ENCODE results near the gene RTN4RL2.
A peak's percentile ranks its signal among the peaks of the same experiment; 100 is the strongest.

RTN4RL2 gene

DNA sequence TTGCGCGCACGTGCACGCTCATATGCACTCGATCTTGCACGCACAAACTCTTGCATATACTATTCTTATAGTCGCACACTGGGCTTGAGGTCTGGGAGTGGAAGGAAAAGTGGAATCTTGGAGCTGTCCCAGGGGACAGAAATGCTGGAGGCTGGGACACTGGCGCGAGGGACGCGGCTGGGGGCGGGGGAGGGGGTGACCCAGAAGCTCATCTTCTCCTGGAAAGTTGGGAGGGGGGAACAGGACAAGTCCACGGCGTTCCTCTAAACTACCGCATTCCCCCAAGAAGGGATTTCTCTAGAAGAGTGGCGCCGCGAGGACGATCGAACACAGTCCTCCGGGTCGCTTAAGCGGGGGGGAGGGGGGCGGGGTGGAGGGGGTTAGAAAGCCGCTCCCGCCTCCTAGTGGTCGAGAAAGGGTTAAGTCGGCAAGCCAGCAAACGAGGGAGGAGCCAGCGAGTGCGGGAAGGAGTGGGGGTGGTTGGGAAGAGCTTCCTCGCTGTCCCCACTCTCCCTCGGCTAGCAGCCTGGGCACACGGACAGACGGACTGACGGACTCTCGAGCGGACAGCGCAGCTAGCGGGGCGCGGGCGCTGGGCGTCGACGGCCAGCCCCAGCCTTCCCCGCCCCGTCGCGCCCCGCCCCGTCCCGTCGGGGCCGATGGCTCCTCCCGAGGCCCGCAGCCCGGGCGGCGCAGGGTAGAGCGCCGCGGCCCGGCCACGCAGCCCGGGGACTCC, at the start of gene RTN4RL2:
Gene RTN4RL2 (plus strand): TSS at position 507 of the 736 bp plus-strand sequence. CDS start 338 bp downstream, outside the sequence.
- in situ Hi-C loops (cut with MboI; ENCODE audit: low sequenced_read_pairs): loop anchor here (25.0 kb wide), 1 partner anchor 1052 kb away; the partner anchor contains the start of gene OR5B21
- DNase-seq (ENCODE audit: low spot score in 2 of 2): peak; percentile 73 to 90
- peak within 1 kb of the TSS; percentile 58 for H3K4me3 ChIP-seq
- no peaks in the 10 kb centered on the region; the same call in 1 of the 2 replicates for H3K36me3 ChIP-seq (replicated peaks)
- peaks cover 13% of the 10 kb centered on the region for H3K4me1 ChIP-seq
- H3K27me3 ChIP-seq (ENCODE audit: low read depth): peaks cover 9% of the 10 kb centered on the region
- no peaks in the 10 kb centered on the region for H3K9me3 ChIP-seq

DNA sequence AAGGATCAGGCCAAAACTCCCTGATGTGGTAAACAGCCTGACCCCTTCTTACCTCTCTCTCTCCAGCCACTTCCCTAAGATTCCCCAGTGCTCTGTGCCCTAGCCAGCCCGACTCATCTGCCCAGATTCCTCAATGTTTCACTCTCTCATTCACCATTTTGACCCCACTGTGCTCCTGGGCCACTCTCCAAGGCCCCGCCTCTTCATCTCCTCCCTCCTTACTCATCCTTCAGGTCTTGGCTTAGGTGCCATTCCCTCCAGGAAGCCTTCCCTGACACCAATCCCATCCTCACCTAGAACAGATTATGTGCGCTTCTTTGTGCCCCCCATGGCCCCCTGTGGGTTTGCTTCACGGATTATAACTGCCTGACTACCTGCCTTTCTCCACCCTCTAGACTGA, 46.6 kb upstream of the RTN4RL2 start:
- Histone ChIP-seq H3K36me3 (replicated peaks) (peaks cover 24% of the 10 kb centered on the region), H3K4me1 (no peaks in the 10 kb centered on the region), H3K4me3 (no peak overlapping the region), H3K9me3 (no peaks in the 10 kb centered on the region), H3K27me3 (ENCODE audit: low read depth) (no peaks in the 10 kb centered on the region)
- in situ Hi-C loops (cut with MboI; ENCODE audit: low sequenced_read_pairs): no loop called here
- no peak for DNase-seq (ENCODE audit: low spot score in 2 of 2)

DNA sequence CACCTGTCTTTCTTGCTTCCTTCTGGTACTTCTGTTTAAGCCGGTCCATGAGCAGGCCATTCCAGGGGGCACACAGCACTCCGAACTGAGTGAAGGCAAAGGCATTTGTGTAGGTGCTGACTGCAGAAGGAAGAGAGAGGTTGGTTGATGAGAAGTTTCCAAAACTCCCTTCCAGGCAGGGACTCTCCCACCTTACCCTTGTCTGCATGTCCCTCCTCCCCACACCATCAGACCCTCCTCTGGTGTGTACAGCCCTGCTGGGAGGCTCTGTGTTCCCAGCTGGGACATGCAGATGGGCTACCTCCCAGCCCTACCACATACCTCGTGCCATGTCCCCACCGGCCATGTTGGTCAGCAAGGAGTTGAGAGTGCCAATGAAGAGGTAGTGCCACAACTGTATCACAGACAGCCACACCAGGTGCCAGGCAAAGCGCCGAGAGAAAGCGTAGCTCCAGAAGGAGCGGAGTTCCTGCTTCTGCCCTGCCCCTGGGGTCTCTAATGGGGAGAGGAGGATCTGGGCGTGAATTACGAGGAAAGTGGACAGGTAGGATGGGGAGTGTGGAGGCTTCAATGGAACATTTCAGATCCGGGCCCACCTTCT, 45.6 kb upstream of the RTN4RL2 start:
- in situ Hi-C loops (cut with MboI; ENCODE audit: low sequenced_read_pairs): no loop called here
- DNase-seq (ENCODE audit: low spot score in 2 of 2): no peak
- Histone ChIP-seq H3K36me3 (replicated peaks) (peaks cover 24% of the 10 kb centered on the region), H3K4me3 (no peak overlapping the region), H3K27me3 (ENCODE audit: low read depth) (no peaks in the 10 kb centered on the region), H3K9me3 (no peaks in the 10 kb centered on the region), H3K4me1 (no peaks in the 10 kb centered on the region)

DNA sequence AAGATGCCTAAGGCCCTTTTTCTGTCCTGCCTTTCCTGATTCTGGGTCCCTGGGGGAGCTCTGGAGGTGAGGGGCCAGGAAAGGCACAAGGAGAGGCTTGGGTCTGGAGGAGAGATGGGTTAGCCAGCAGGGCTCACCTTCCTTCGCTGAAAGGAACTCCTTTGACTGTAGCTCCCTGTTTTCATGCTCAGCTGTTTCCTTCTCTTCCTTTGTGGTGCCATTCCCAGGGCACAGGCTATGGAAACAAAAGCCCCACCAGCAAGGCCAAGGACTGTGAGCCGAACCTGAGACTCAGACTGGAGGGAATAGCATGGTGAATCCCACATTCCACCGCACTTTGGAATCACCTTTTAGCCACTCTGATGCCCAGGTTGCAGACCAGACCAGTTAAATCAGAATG, 43.9 kb upstream of the RTN4RL2 start:
- Histone ChIP-seq H3K9me3 (no peaks in the 10 kb centered on the region), H3K36me3 (replicated peaks) (peaks cover 23% of the 10 kb centered on the region), H3K4me1 (no peaks in the 10 kb centered on the region), H3K27me3 (ENCODE audit: low read depth) (no peaks in the 10 kb centered on the region), H3K4me3 (no peak overlapping the region)
- no peak for DNase-seq (ENCODE audit: low spot score in 2 of 2)
- in situ Hi-C loops (cut with MboI; ENCODE audit: low sequenced_read_pairs): no loop called here

DNA sequence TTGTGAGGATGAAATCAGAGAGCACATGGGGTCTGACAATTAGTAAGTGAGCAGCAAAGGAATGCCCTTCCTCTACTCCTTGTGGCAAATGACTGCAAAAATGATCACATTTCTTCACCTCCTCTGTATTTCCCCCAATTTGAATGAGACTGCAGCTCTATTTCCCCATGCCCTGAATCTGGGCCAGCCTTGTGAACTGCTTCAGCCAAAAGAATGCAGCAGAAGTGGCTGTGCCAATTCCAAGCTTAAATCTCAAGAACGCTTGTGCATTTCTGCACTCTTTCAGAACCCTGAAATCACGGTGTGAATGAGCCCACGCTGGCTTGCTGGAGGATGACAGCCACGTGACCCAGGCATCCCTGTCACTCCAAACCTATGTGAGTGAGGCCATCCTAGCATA, 43.3 kb upstream of the RTN4RL2 start:
- Histone ChIP-seq H3K9me3 (no peaks in the 10 kb centered on the region), H3K4me3 (no peak overlapping the region), H3K4me1 (no peaks in the 10 kb centered on the region), H3K36me3 (replicated peaks) (peaks cover 21% of the 10 kb centered on the region), H3K27me3 (ENCODE audit: low read depth) (no peaks in the 10 kb centered on the region)
- DNase-seq (ENCODE audit: low spot score in 2 of 2): no peak
- in situ Hi-C loops (cut with MboI; ENCODE audit: low sequenced_read_pairs): no loop called here

DNA sequence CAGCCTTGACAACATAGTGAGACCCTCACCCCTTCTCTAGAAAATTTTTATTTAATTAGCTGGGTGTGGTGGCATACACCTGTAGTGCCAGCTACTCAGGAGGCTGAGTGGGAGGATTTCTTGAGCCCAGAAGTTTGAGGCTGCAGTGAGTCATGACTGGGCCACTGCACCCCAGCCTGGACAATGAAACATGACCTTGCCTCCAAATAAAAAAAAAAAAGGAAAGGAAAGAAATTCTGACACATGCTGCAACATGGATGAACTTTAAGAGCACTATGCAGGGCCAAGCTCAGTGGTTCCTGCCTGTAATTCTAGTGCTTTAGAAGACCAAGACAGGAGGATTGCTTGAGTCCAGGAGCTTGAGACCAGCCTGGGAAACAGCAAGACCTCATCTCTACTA, 42.2 kb upstream of the RTN4RL2 start:
- H3K27me3 ChIP-seq (ENCODE audit: low read depth): no peaks in the 10 kb centered on the region
- H3K36me3 ChIP-seq (replicated peaks): peaks cover 19% of the 10 kb centered on the region
- no peaks in the 10 kb centered on the region for H3K9me3 ChIP-seq
- in situ Hi-C loops (cut with MboI; ENCODE audit: low sequenced_read_pairs): no loop called here
- DNase-seq (ENCODE audit: low spot score in 2 of 2): no peak
- no peaks in the 10 kb centered on the region for H3K4me1 ChIP-seq
- no peak overlapping the region for H3K4me3 ChIP-seq

DNA sequence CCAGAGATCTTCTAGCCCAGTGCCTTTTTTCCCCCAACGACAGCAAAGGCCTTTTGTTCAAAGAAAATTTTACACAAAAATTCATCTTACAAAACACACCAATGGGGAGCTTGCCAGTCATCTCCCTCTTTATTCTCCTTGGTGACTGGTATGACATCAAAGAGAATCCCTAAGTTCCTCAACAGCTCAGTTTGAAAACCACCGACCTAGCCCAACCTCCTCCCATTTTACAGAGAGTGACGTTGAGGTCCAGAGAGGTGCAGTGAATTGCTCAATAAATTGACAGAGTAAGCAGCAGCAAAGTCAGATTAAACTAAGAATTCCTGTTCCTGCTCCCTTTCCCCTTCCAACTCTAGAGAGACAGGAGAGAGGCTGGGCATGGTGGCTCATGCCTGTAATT, 41.2 kb upstream of the RTN4RL2 start:
- Histone ChIP-seq H3K27me3 (ENCODE audit: low read depth) (no peaks in the 10 kb centered on the region), H3K4me3 (no peak overlapping the region), H3K4me1 (no peaks in the 10 kb centered on the region), H3K9me3 (no peaks in the 10 kb centered on the region), H3K36me3 (replicated peaks) (peaks cover 19% of the 10 kb centered on the region)
- DNase-seq (ENCODE audit: low spot score in 2 of 2): no peak
- in situ Hi-C loops (cut with MboI; ENCODE audit: low sequenced_read_pairs): no loop called here

DNA sequence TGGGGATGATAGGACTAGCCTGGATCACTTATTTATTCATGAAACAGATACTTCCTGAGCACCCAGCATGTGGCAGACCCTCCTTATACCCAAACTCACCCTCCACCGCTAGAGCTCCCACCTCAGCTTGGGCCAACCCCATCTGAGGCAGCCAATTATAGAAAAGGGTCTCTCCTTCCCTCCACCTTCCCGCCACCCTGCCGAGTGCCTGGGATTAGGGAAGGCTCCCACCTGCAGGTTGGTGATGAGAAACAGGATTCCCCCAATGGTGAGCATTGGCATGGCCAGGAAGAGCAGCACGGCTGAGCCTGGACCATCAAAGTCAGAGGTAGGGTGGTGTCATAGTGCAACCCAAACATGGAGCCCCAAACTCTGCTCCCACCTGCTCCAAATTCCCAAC, 39.3 kb upstream of the RTN4RL2 start:
- no peaks in the 10 kb centered on the region for H3K27me3 ChIP-seq (ENCODE audit: low read depth)
- in situ Hi-C loops (cut with MboI; ENCODE audit: low sequenced_read_pairs): no loop called here
- peaks cover 19% of the 10 kb centered on the region for H3K36me3 ChIP-seq (replicated peaks)
- no peaks in the 10 kb centered on the region for H3K9me3 ChIP-seq
- no peak overlapping the region for H3K4me3 ChIP-seq
- peaks cover 2% of the 10 kb centered on the region for H3K4me1 ChIP-seq
- DNase-seq (ENCODE audit: low spot score in 2 of 2): no peak

DNA sequence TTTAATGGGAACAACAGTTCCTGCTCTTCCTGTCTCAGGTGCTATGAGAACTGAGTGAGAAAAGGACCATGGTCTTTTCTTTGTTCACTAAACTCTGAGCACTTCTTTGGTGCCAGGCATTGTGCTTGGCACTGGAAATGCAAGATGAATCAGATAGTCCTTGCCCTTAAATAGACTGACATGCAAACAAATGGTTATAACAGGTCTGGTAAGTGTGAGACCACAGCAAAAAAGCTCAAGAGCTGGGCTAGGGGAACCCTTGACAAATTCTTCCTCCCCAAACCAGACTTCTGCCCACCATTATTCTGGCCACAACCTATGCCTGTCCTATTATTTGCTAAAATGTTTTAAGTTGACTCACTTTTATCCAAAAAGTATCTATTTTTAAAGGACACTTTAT, 38.5 kb upstream of the RTN4RL2 start:
- H3K36me3 ChIP-seq (replicated peaks): peaks cover 13% of the 10 kb centered on the region
- in situ Hi-C loops (cut with MboI; ENCODE audit: low sequenced_read_pairs): no loop called here
- no peaks in the 10 kb centered on the region for H3K9me3 ChIP-seq
- no peak overlapping the region for H3K4me3 ChIP-seq
- H3K4me1 ChIP-seq: peaks cover 9% of the 10 kb centered on the region
- no peaks in the 10 kb centered on the region for H3K27me3 ChIP-seq (ENCODE audit: low read depth)
- DNase-seq (ENCODE audit: low spot score in 2 of 2): no peak

DNA sequence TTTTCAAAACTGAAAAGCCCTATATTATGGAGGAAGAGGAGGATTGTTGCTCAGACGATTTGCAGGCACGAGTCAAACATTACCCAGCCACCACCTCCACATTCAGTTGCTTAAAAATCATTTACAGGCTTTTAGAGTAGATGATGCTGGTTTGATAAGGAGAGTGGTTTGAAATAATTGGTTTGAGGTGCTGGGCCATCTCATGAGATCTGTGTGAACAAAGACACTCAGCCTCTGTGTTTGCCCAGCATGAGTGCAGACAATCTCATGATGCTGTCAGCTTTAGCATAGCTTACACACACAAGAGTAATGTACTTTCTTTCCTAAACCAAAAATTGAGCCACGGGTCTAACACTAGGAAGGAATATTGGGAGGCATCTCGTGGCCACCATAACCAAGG, 37.7 kb upstream of the RTN4RL2 start:
- peaks cover 10% of the 10 kb centered on the region for H3K4me1 ChIP-seq
- in situ Hi-C loops (cut with MboI; ENCODE audit: low sequenced_read_pairs): no loop called here

DNA sequence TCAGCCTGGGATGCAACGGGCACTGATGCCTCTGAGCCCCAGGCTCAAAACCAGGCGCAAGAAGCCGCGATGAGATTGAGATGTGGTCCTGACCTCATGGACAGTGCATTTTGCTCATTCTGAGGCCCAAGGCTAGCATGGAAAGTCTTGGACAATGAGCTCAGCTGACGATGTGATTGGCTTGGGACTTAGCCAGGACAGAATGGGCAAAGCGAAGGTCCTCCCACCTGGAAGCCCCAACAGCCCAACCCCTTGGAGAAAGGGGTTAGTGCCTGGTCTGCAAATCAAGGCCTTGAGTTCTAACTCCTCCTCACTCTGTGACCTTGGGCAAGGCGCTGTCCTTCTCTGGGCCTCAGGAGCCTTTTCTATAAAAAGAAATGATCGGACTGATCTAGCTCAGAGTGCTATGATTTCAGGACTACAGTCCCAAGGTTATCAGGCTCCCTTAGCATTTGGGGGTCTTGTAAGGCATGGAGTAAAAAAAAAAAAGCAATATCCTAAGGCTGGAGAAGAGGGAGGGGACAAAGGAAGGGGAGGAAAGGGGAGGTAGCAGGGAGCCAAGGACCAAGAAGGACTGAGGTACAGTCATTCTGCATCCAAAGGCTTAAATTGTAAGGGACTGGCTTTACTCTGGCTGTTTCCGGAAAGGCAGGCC, 36.1 kb upstream of the RTN4RL2 start:
- no peak for DNase-seq (ENCODE audit: low spot score in 2 of 2)
- in situ Hi-C loops (cut with MboI; ENCODE audit: low sequenced_read_pairs): no loop called here
- no peaks in the 10 kb centered on the region for H3K27me3 ChIP-seq (ENCODE audit: low read depth)
- H3K36me3 ChIP-seq (replicated peaks): peaks cover 5% of the 10 kb centered on the region
- no peak overlapping the region for H3K4me3 ChIP-seq
- peaks cover 10% of the 10 kb centered on the region for H3K4me1 ChIP-seq
- no peaks in the 10 kb centered on the region for H3K9me3 ChIP-seq

More for the DNA sequence above, 37.7 kb upstream of the RTN4RL2 start:
- no peak for DNase-seq (ENCODE audit: low spot score in 2 of 2)
- H3K4me3 ChIP-seq: no peak overlapping the region
- no peaks in the 10 kb centered on the region for H3K27me3 ChIP-seq (ENCODE audit: low read depth)
- H3K36me3 ChIP-seq (replicated peaks): peaks cover 5% of the 10 kb centered on the region
- no peaks in the 10 kb centered on the region for H3K9me3 ChIP-seq

DNA sequence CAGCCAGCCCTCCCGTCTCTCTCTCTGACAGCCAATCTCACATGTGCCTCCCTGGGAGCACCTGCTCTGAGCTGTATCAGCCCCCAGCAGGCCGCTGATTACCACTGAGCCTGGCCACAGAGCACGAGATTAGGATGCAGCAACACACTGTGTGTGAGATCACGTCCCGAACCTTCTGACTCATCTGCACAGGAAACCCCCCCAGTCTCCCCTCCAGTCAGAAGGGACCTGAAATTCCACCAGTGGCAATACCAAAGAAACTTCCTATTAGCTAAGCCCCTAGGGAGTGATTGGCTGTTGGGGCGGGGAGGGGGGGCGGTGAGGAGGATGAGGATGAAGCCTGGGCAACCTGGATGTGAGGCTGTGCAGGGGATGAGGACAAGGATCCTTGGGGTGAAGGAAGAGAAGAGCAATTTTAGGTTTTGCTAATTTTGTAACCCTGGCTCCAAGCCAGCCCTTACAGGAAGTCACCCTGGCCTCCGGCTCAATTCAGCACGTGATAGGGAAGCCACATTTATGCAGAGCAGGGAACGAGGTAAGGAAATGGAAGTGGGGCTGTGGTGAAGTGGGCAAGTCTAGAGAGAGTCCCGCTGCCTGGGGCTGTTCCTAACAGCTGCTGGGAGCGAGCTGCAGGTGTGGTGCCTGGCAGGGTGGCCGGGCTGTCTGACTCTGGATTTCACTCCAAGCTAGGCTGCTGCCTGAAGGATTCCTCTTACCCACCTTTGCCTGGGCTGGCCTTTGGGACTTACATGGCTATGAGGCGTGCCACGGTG, 35.4 kb upstream of the RTN4RL2 start:
- Histone ChIP-seq H3K9me3 (no peaks in the 10 kb centered on the region), H3K4me3 (no peak overlapping the region), H3K27me3 (ENCODE audit: low read depth) (no peaks in the 10 kb centered on the region), H3K36me3 (replicated peaks) (peaks cover 5% of the 10 kb centered on the region), H3K4me1 (peaks cover 10% of the 10 kb centered on the region)
- in situ Hi-C loops (cut with MboI; ENCODE audit: low sequenced_read_pairs): no loop called here
- DNase-seq (ENCODE audit: low spot score in 2 of 2): no peak

DNA sequence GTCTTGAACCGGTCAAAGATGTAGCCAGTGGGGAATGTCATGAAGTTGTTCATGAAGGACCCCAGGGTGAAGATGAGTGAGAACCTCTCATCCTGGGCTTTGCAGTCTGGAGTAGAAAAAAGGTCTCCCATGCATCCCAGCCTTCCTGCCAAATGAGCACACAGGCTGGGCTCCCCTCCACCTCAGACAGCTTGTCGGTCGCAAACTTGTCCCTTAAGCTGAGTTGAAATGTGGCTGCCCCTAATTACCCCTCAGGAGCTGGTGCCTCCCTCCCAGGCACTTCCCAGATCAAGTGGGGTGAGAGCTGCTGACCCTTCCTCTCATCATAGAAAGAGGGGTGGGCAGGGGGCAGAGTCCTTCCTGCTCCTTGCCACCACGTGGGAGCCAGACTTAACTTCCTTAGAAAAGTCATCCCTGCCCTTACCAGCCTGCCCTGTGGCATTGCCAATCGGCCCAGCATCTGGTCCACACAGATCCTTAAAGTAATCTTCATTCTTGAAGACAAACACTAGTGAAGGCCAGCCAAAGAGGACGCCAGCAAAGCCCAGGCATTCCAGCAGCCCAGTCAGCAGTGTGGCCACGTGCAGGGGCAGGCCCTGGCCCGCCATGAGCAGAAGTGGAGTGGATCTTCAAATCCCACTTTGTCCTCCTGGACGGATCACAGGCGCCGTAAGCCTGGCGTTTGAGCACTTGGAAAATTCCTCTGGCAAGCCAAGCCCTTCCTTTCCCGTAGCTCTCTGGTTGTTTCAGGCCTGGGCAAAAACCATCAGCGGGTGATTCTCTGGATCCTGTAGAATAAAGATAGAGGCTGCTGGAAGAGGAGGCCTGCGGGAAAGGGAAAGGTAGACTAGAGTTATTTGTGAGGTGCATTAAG, 34.5 kb upstream of the RTN4RL2 start:
- peaks cover 10% of the 10 kb centered on the region for H3K4me1 ChIP-seq
- in situ Hi-C loops (cut with MboI; ENCODE audit: low sequenced_read_pairs): no loop called here
- H3K9me3 ChIP-seq: no peaks in the 10 kb centered on the region
- H3K4me3 ChIP-seq: no peak overlapping the region; the same call in 1 of the 2 replicates
- no peak for DNase-seq (ENCODE audit: low spot score in 2 of 2)
- H3K36me3 ChIP-seq (replicated peaks): no peaks in the 10 kb centered on the region; the same call in 1 of the 2 replicates
- no peaks in the 10 kb centered on the region for H3K27me3 ChIP-seq (ENCODE audit: low read depth)
